GM19351 (cell line): ENCODE measurements around the gene GRIN2A.
A peak's percentile ranks its signal among the peaks of the same experiment; 100 is the strongest.

Experiments
- ATAC-seq: cut with Tn5 transposase; IDR thresholded peaks from one replicate; pipeline ENCODE4 v1.9.1; 2021; ENCODE audit warnings: mild to moderate bottlenecking, moderate library complexity; ENCODE audit not compliant: unreplicated experiment

The GRIN2A gene

GRCh38 chr16:9868606-9869149, 313.6 kb downstream of the GRIN2A start:
- no peak for ATAC-seq

- ATAC-seq: no peak
Measured at GRCh38 chr16:9867176-9867575, 315.1 kb downstream of the GRIN2A start.

- ATAC-seq: no peak
Measured at GRCh38 chr16:9864461-9864860, 317.8 kb downstream of the GRIN2A start.

GRCh38 chr16:9862327-9862726, 319.9 kb downstream of the GRIN2A start:
- no peak for ATAC-seq

GRCh38 chr16:9860876-9861275, 321.4 kb downstream of the GRIN2A start:
- no peak for ATAC-seq

GRCh38 chr16:9859701-9860327, 322.4 kb downstream of the GRIN2A start:
- no peak for ATAC-seq

GRCh38 chr16:9854675-9855074, 327.6 kb downstream of the GRIN2A start:
- ATAC-seq: no peak

- no peak for ATAC-seq
Measured at GRCh38 chr16:9852003-9852402, 330.2 kb downstream of the GRIN2A start.

- ATAC-seq: no peak
Measured at GRCh38 chr16:9850817-9851216, 331.4 kb downstream of the GRIN2A start.

- ATAC-seq: no peak
Measured at GRCh38 chr16:9849697-9850245, 332.5 kb downstream of the GRIN2A start.

GRCh38 chr16:9847146-9847545, 335.1 kb downstream of the GRIN2A start:
- no peak for ATAC-seq

GRCh38 chr16:9846362-9847099, 335.7 kb downstream of the GRIN2A start:
- ATAC-seq: no peak

GRCh38 chr16:9845661-9846361, 336.4 kb downstream of the GRIN2A start:
- no peak for ATAC-seq

GRCh38 chr16:9844361-9844760, 337.9 kb downstream of the GRIN2A start:
- no peak for ATAC-seq

GRCh38 chr16:9843424-9844018, 338.7 kb downstream of the GRIN2A start:
- ATAC-seq: no peak

GRCh38 chr16:9840761-9841665, 341.2 kb downstream of the GRIN2A start:
- ATAC-seq: peak; percentile 73

GRCh38 chr16:9837481-9837880, 344.7 kb downstream of the GRIN2A start:
- ATAC-seq: no peak

GRCh38 chr16:9836118-9836736, 346.0 kb downstream of the GRIN2A start:
- ATAC-seq: no peak

- ATAC-seq: no peak
Measured at GRCh38 chr16:9827062-9827752, 355.0 kb downstream of the GRIN2A start.
